Type B pancreatic cell (in vitro differentiated cells): Measurements from ENCODE around the gene SLC14A1. TPM values are rescaled to one million over a fixed set of nuclear protein-coding genes. Genes with fewer than 3 reads are reported as not detected.

Experiments
- DNase-seq: peaks from one replicate; pipeline ENCODE4 v3.0.0; 2021; ENCODE audit warnings: mixed read lengths; ENCODE audit not compliant: unreplicated experiment; ENCODE audit errors: extremely low spot score
- H3K27ac Mint-ChIP-seq: 2 replicates; pipeline ENCODE4 v1.8.0; 2021; ENCODE audit warnings: mild to moderate bottlenecking, mixed read lengths
- H3K27me3 Mint-ChIP-seq: 2 replicates; pipeline ENCODE4 v1.8.0; 2021; ENCODE audit warnings: mixed read lengths
- H3K36me3 Mint-ChIP-seq: 2 replicates; pipeline ENCODE4 v1.8.0; 2021; ENCODE audit warnings: mixed read lengths
- H3K4me1 Mint-ChIP-seq: one replicate; pipeline ENCODE4 v1.8.0; 2021; ENCODE audit warnings: mixed read lengths; ENCODE audit not compliant: unreplicated experiment
- H3K4me3 Mint-ChIP-seq: 2 replicates; pipeline ENCODE4 v1.8.0; 2021; ENCODE audit warnings: mild to moderate bottlenecking, mixed read lengths
- H3K9me3 Mint-ChIP-seq: 2 replicates; pipeline ENCODE4 v1.8.0; 2021; ENCODE audit warnings: mixed read lengths
- CTCF ChIP-seq: fragments of 200-600 bp; sonication (generic); conservative IDR thresholded peaks from 2 replicates; pipeline ENCODE4 v1.5.0; 2021; ENCODE audit warnings: antibody characterized with exemption, mild to moderate bottlenecking
- total RNA-seq: library from RNA; stranded (reverse); gene quantifications from 2 replicates; pipeline ENCODE4 v1.2.1, GENCODE V29; 2021; ENCODE audit warnings: low replicate concordance

Gene SLC14A1
- total RNA-seq, 1 donor from 2014 or later: 2.4 TPM

GRCh38 chr18:45682181-45682580 lies 41.8 kb upstream of the SLC14A1 start:
- TF ChIP-seq CTCF: no peak
- peaks cover 5% of the 10 kb centered on the region for H3K4me1 Mint-ChIP-seq
- no peaks in the 10 kb centered on the region for H3K9me3 Mint-ChIP-seq
- peaks cover 19% of the 10 kb centered on the region for H3K27me3 Mint-ChIP-seq
- no peak overlapping the region for H3K4me3 Mint-ChIP-seq
- peak; percentile 37 for DNase-seq
- H3K27ac Mint-ChIP-seq: no peak overlapping the region
- H3K36me3 Mint-ChIP-seq: no peaks in the 10 kb centered on the region

GRCh38 chr18:45684341-45685115 lies 39.5 kb upstream of the SLC14A1 start:
- no peak for TF ChIP-seq CTCF
- peak; percentile 24 for DNase-seq
- no peaks in the 10 kb centered on the region for H3K9me3 Mint-ChIP-seq
- H3K4me3 Mint-ChIP-seq: no peak overlapping the region
- no peak overlapping the region for H3K27ac Mint-ChIP-seq
- peaks cover 16% of the 10 kb centered on the region for H3K27me3 Mint-ChIP-seq
- no peaks in the 10 kb centered on the region for H3K36me3 Mint-ChIP-seq
- peaks cover 17% of the 10 kb centered on the region for H3K4me1 Mint-ChIP-seq

- TF ChIP-seq CTCF: no peak
- Mint-ChIP-seq H3K36me3 (no peaks in the 10 kb centered on the region), H3K27me3 (peaks cover 15% of the 10 kb centered on the region), H3K27ac (no peak overlapping the region), H3K9me3 (no peaks in the 10 kb centered on the region), H3K4me3 (no peak overlapping the region), H3K4me1 (peaks cover 21% of the 10 kb centered on the region)
- peak; percentile 48 for DNase-seq
These were observed 36.9 kb upstream of the SLC14A1 start for GRCh38 chr18:45686891-45687611.

- H3K9me3 Mint-ChIP-seq: no peaks in the 10 kb centered on the region
- H3K36me3 Mint-ChIP-seq: no peaks in the 10 kb centered on the region
- no peak overlapping the region for H3K4me3 Mint-ChIP-seq
- TF ChIP-seq CTCF: no peak
- H3K27ac Mint-ChIP-seq: no peak overlapping the region
- DNase-seq: peak; percentile 59
- H3K27me3 Mint-ChIP-seq: peaks cover 11% of the 10 kb centered on the region
- peaks cover 21% of the 10 kb centered on the region for H3K4me1 Mint-ChIP-seq
These were observed 36.4 kb upstream of the SLC14A1 start for GRCh38 chr18:45687621-45688020.

- no peaks in the 10 kb centered on the region for H3K36me3 Mint-ChIP-seq
- peak; percentile 56 for DNase-seq
- no peak overlapping the region for H3K27ac Mint-ChIP-seq
- peaks cover 11% of the 10 kb centered on the region for H3K27me3 Mint-ChIP-seq
- no peaks in the 10 kb centered on the region for H3K9me3 Mint-ChIP-seq
- TF ChIP-seq CTCF: no peak
- H3K4me1 Mint-ChIP-seq: peaks cover 21% of the 10 kb centered on the region
- H3K4me3 Mint-ChIP-seq: no peak overlapping the region
These were observed 35.9 kb upstream of the SLC14A1 start for GRCh38 chr18:45688113-45688512.
